HG03558 (cell line): ENCODE data around the gene HFM1.
"Not testable (repeated sequence)": the region's sequence is repeated elsewhere in the genome, so short reads cannot be mapped to it uniquely, and the experiment has no call there.

ENCODE experiments used
- ATAC-seq: cut with Tn5 transposase; IDR thresholded peaks from one replicate; pipeline ENCODE4 v1.9.1; 2021; ENCODE audit warnings: moderate number of reproducible peaks; ENCODE audit not compliant: unreplicated experiment; ENCODE audit errors: extremely low read depth

Gene HFM1

GRCh38 chr1:91404151-91405012 is at the start of gene HFM1:
HFM1 (minus strand) TSS chr1:91404837; CDS start chr1:91401082, 3,755 bp downstream.
- peak; percentile 83 for ATAC-seq

- ATAC-seq, result no peak
Observed at GRCh38 chr1:91454136-91454535, 49.5 kb upstream of the HFM1 start.

- ATAC-seq, result no peak
Observed at GRCh38 chr1:91450260-91450659, 45.6 kb upstream of the HFM1 start.

GRCh38 chr1:91447782-91448181 is 43.1 kb upstream of the HFM1 start:
- ATAC-seq, result not testable (repeated sequence)

- not testable (repeated sequence) for ATAC-seq
Observed at GRCh38 chr1:91441980-91442379, 37.3 kb upstream of the HFM1 start.

GRCh38 chr1:91440847-91441246 is 36.2 kb upstream of the HFM1 start:
- no peak for ATAC-seq

- ATAC-seq, result no peak
Observed at GRCh38 chr1:91439016-91439415, 34.4 kb upstream of the HFM1 start.

GRCh38 chr1:91428182-91428798 is 23.7 kb upstream of the HFM1 start:
- ATAC-seq, result no peak

- ATAC-seq, result no peak
Observed at GRCh38 chr1:91427741-91428140, 23.1 kb upstream of the HFM1 start.

- not testable (repeated sequence) for ATAC-seq
Observed at GRCh38 chr1:91422523-91422922, 17.9 kb upstream of the HFM1 start.

- no peak for ATAC-seq
Observed at GRCh38 chr1:91412371-91412770, 7.7 kb upstream of the HFM1 start.

GRCh38 chr1:91406773-91407389 is 2.2 kb upstream of the HFM1 start:
- ATAC-seq, result no peak

GRCh38 chr1:91402023-91402422 is 2.6 kb downstream of the HFM1 start:
- no peak for ATAC-seq

GRCh38 chr1:91400133-91400725 is 4.4 kb downstream of the HFM1 start:
- no peak for ATAC-seq

GRCh38 chr1:91398291-91398690 is 6.3 kb downstream of the HFM1 start:
- ATAC-seq, result no peak

- ATAC-seq, result no peak
Observed at GRCh38 chr1:91397605-91398004, 7.0 kb downstream of the HFM1 start.

GRCh38 chr1:91393042-91393441 is 11.6 kb downstream of the HFM1 start:
- no peak for ATAC-seq

GRCh38 chr1:91386109-91386508 is 18.5 kb downstream of the HFM1 start:
- no peak for ATAC-seq

GRCh38 chr1:91383456-91383855 is 21.2 kb downstream of the HFM1 start:
- ATAC-seq, result no peak

- no peak for ATAC-seq
Observed at GRCh38 chr1:91381844-91382243, 22.8 kb downstream of the HFM1 start.

- no peak for ATAC-seq
Observed at GRCh38 chr1:91374086-91374485, 30.6 kb downstream of the HFM1 start.
